IMR-90 (cell line): ENCODE data around the gene UBE2G1.

Experiments used
- FOS ChIP-seq: fragments of 150-350 bp; IDR thresholded peaks from 2 replicates; pipeline ENCODE4 v1.6.1; 2016; ENCODE audit warnings: low read depth, low read length
- TF ChIP-seq, protein P1 (sequence below): conservative IDR thresholded peaks from 2 replicates; pipeline ENCODE4 v1.5.1; 2012; ENCODE audit warnings: mild to moderate bottlenecking, low read depth, low read length, improper control_type of control experiment

DNA sequence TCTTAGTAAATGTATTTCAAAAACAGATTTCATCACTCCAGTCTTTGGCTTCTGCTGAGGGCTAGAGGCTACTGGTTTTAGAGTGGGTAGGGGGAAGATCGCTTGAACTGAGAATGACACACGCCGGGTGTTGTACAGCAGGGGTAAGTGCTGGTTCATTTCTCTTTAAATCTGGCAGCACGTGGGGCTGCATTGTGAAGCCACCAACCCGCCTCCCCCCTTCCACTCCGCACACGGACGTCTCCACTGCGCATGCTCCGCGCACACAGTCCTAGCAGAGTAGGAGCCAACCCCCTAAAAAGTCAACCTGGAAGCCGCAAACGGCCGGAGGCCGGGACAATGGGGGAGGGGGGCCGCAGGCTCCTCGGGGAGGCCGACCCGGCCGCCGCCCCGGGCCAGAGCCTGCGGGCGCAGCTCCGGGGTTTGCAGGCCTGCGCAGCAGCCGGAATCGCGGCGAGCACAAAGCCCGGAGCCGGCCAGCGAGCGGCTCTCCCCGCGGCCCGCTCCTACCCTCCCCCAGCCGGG, 1.3 kb downstream of the UBE2G1 start:
- TF ChIP-seq, protein P1, sequence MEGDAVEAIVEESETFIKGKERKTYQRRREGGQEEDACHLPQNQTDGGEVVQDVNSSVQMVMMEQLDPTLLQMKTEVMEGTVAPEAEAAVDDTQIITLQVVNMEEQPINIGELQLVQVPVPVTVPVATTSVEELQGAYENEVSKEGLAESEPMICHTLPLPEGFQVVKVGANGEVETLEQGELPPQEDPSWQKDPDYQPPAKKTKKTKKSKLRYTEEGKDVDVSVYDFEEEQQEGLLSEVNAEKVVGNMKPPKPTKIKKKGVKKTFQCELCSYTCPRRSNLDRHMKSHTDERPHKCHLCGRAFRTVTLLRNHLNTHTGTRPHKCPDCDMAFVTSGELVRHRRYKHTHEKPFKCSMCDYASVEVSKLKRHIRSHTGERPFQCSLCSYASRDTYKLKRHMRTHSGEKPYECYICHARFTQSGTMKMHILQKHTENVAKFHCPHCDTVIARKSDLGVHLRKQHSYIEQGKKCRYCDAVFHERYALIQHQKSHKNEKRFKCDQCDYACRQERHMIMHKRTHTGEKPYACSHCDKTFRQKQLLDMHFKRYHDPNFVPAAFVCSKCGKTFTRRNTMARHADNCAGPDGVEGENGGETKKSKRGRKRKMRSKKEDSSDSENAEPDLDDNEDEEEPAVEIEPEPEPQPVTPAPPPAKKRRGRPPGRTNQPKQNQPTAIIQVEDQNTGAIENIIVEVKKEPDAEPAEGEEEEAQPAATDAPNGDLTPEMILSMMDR: no peak
- no peak for TF ChIP-seq FOS
